A673 (cell line): ENCODE measurements around the gene CDHR3. TPM values are rescaled to one million over a fixed set of nuclear protein-coding genes. Genes with fewer than 3 reads are reported as not detected.
"Not testable (repeated sequence)": the region's sequence is repeated elsewhere in the genome, so short reads cannot be mapped to it uniquely, and the experiment has no call there.

Source experiments
- BruUV-seq: library from RNA; stranded (reverse); fragments of 400-500 nt; replicated peaks from 2 replicates; lab custom pipeline; 2021; lab: Mats Ljungman, UMichigan
- CTCF ChIA-PET: fragments of 300-600 bp; sonication (Branson Sonifier 250); formaldehyde crosslinking; loops from one replicate; lab custom pipeline; 2022; ENCODE audit warnings: antibody characterized with exemption; lab: Charles Lee
- POLR2A ChIA-PET: fragments of 300-600 bp; sonication (Branson Sonifier 250); formaldehyde crosslinking; loops from one replicate; lab custom pipeline; 2022; ENCODE audit warnings: antibody characterized with exemption; ENCODE audit not compliant: low non-redundant PET; lab: Charles Lee
- DNase-seq: peaks from one replicate; pipeline ENCODE4 v3.0.0-alpha.2; 2015; ENCODE audit warnings: low spot score
- H3K27ac ChIP-seq: fragments of 200-600 bp; sonication (generic); 2 replicates; pipeline ENCODE4 v1.5.1; 2016; ENCODE audit warnings: mixed run types, low read depth, mild to moderate bottlenecking, mixed read lengths, antibody characterized with exemption, low read length; ENCODE audit not compliant: poor library complexity, severe bottlenecking
- H3K27me3 ChIP-seq: fragments of 200-600 bp; sonication (generic); replicated peaks from 2 replicates; pipeline ENCODE4 v1.6.1; 2017; ENCODE audit warnings: mixed run types, low read depth, mild to moderate bottlenecking, mixed read lengths, antibody characterized with exemption, low read length; ENCODE audit not compliant: insufficient read depth, poor library complexity
- H3K36me3 ChIP-seq: fragments of 200-600 bp; sonication (generic); 2 replicates; pipeline ENCODE4 v1.6.1; 2016; ENCODE audit warnings: mixed run types, mild to moderate bottlenecking, mixed read lengths, antibody characterized with exemption, low read length; ENCODE audit not compliant: insufficient read depth, poor library complexity, severe bottlenecking
- H3K4me1 ChIP-seq: fragments of 200-600 bp; sonication (generic); 2 replicates; pipeline ENCODE4 v1.6.1; 2017; ENCODE audit warnings: mixed run types, mild to moderate bottlenecking, mixed read lengths, antibody characterized with exemption, low read length; ENCODE audit not compliant: insufficient read depth, poor library complexity, severe bottlenecking
- H3K4me3 ChIP-seq: fragments of 200-600 bp; sonication (generic); 2 replicates; pipeline ENCODE4 v1.5.1; 2016; ENCODE audit warnings: low read depth, mixed run types, mild to moderate bottlenecking, mixed read lengths, low read length; ENCODE audit not compliant: poor library complexity, severe bottlenecking
- H3K9me3 ChIP-seq: fragments of 200-600 bp; sonication (generic); 2 replicates; pipeline ENCODE4 v1.6.1; 2016; ENCODE audit warnings: mixed run types, low read depth, mild to moderate bottlenecking, mixed read lengths, antibody characterized with exemption, low read length; ENCODE audit not compliant: poor library complexity, severe bottlenecking
- CTCF ChIP-seq: fragments of 300-800, 200-600 bp; sonication (generic); conservative IDR thresholded peaks from 2 replicates; pipeline ENCODE4 v1.5.1; 2017; ENCODE audit warnings: low read depth, mild to moderate bottlenecking, antibody characterized with exemption, low read length, moderate library complexity, mixed read lengths
- EZH2 ChIP-seq: fragments of 200-600 bp; sonication (generic); IDR thresholded peaks from 2 replicates; pipeline ENCODE4 v1.6.1; 2017; ENCODE audit warnings: borderline replicate concordance, low read depth, mild to moderate bottlenecking, mixed read lengths, antibody characterized with exemption, low read length; ENCODE audit not compliant: poor library complexity, severe bottlenecking
- intact Hi-C: fragments of 100-400 bp; cut with micrococcal nuclease; formaldehyde crosslinking; loops from one replicate; pipeline ENCODE4 v1.10.0; 2022; ENCODE audit not compliant: unreplicated experiment
- total RNA-seq: library from RNA; stranded (reverse); gene quantifications from 2 replicates; pipeline ENCODE4 v1.2.3, GENCODE V29; 2021

CDHR3 gene
- total RNA-seq, 1 experiment from 2014 or later: 13.9 TPM

- no peaks in the 10 kb centered on the region for H3K4me1 ChIP-seq
- peaks cover 8% of the 10 kb centered on the region for H3K9me3 ChIP-seq
- POLR2A ChIA-PET: no interaction called here
- no peak for TF ChIP-seq CTCF
- TF ChIP-seq EZH2: no peak
- H3K27ac ChIP-seq: no peak overlapping the region
- no peaks in the 10 kb centered on the region for H3K27me3 ChIP-seq
- no peak for DNase-seq
- BruUV-seq: no TSS peak
- H3K4me3 ChIP-seq: no peak overlapping the region
- CTCF ChIA-PET: interaction anchor here (0.6 kb wide), 1 partner anchor 30 kb away, joined by 3 read pairs; no protein-coding TSS in a partner anchor
- intact Hi-C loops: no loop called here
- H3K36me3 ChIP-seq: no peaks in the 10 kb centered on the region
Measured at GRCh38 chr7:105951597-105951996, 11.5 kb upstream of the CDHR3 start.

- peaks cover 8% of the 10 kb centered on the region for H3K9me3 ChIP-seq
- H3K4me3 ChIP-seq: no peak overlapping the region
- no peaks in the 10 kb centered on the region for H3K27me3 ChIP-seq
- no TSS peak for BruUV-seq
- no peak overlapping the region for H3K27ac ChIP-seq
- no peak for DNase-seq
- no peaks in the 10 kb centered on the region for H3K36me3 ChIP-seq
- intact Hi-C loops: no loop called here
- CTCF ChIA-PET: no interaction called here
- no peaks in the 10 kb centered on the region for H3K4me1 ChIP-seq
- TF ChIP-seq CTCF (no peak), EZH2 (no peak)
- POLR2A ChIA-PET: no interaction called here
Measured at GRCh38 chr7:105952917-105953595, 10.0 kb upstream of the CDHR3 start.

GRCh38 chr7:105954711-105955110, 8.4 kb upstream of the CDHR3 start:
- H3K4me3 ChIP-seq: no peak overlapping the region
- BruUV-seq: no TSS peak
- no peaks in the 10 kb centered on the region for H3K27me3 ChIP-seq
- ChIA-PET POLR2A (no interaction called here), CTCF (no interaction called here)
- H3K4me1 ChIP-seq: no peaks in the 10 kb centered on the region
- peaks cover 8% of the 10 kb centered on the region for H3K9me3 ChIP-seq
- TF ChIP-seq CTCF (no peak), EZH2 (no peak)
- intact Hi-C loops: no loop called here
- DNase-seq: no peak
- no peak overlapping the region for H3K27ac ChIP-seq
- H3K36me3 ChIP-seq: no peaks in the 10 kb centered on the region

- POLR2A ChIA-PET, BruUV-seq, DNase-seq: not testable (repeated sequence)
Measured at GRCh38 chr7:105955651-105956466, 7.2 kb upstream of the CDHR3 start.

More at GRCh38 chr7:105955651-105956466, 7.2 kb upstream of the CDHR3 start:
- H3K4me3 ChIP-seq, H3K9me3 ChIP-seq, H3K4me1 ChIP-seq, H3K36me3 ChIP-seq, CTCF ChIA-PET, intact Hi-C loops, H3K27me3 ChIP-seq, H3K27ac ChIP-seq: not testable (repeated sequence)
